ENCODE results near the gene CASP7. TPM values are rescaled to one million over a fixed set of nuclear protein-coding genes. Genes with fewer than 3 reads are reported as not detected.

Gene CASP7
- total RNA-seq, 1 donor from 2014 or later: 27.5 TPM

DNA sequence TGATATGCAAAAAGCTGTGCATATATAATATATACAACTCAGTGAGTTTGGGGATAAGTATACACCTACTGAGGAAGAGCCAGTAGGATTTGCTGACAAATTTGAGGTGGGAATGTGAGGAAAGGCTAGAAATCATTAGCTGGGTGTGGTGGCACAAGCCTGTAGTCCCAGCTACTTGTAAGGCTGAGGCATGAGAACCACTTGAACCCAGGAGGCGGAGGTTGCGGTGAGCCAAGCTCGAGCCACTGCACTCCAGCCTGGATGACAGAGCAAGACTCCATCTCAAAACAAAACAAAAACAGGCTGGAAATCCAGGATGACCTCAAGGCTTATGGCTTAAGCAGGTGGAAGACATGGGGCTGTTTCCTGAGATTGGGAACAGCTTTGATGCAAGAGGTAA is 61.1 kb downstream of the CASP7 start:
- DNase-seq (ENCODE audit: extremely low spot score, unreplicated experiment): no peak
- peaks cover 1% of the 10 kb centered on the region for H3K9me3 Mint-ChIP-seq
- H3K27ac Mint-ChIP-seq: no peak overlapping the region
- no peaks in the 10 kb centered on the region for H3K4me1 Mint-ChIP-seq (ENCODE audit: unreplicated experiment)
- no peaks in the 10 kb centered on the region for H3K36me3 Mint-ChIP-seq
- H3K4me3 Mint-ChIP-seq: no peak overlapping the region
- TF ChIP-seq, protein P1, sequence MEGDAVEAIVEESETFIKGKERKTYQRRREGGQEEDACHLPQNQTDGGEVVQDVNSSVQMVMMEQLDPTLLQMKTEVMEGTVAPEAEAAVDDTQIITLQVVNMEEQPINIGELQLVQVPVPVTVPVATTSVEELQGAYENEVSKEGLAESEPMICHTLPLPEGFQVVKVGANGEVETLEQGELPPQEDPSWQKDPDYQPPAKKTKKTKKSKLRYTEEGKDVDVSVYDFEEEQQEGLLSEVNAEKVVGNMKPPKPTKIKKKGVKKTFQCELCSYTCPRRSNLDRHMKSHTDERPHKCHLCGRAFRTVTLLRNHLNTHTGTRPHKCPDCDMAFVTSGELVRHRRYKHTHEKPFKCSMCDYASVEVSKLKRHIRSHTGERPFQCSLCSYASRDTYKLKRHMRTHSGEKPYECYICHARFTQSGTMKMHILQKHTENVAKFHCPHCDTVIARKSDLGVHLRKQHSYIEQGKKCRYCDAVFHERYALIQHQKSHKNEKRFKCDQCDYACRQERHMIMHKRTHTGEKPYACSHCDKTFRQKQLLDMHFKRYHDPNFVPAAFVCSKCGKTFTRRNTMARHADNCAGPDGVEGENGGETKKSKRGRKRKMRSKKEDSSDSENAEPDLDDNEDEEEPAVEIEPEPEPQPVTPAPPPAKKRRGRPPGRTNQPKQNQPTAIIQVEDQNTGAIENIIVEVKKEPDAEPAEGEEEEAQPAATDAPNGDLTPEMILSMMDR (conservative IDR thresholded peaks at IDR 0.05): no peak
- peaks cover 28% of the 10 kb centered on the region for H3K27me3 Mint-ChIP-seq

- DNase-seq (ENCODE audit: extremely low spot score, unreplicated experiment): no peak
- H3K36me3 Mint-ChIP-seq: no peaks in the 10 kb centered on the region
- TF ChIP-seq, protein P1 (conservative IDR thresholded peaks at IDR 0.05): no peak
- H3K27ac Mint-ChIP-seq: no peak overlapping the region
- H3K4me3 Mint-ChIP-seq: no peak overlapping the region
- H3K27me3 Mint-ChIP-seq: peaks cover 27% of the 10 kb centered on the region
- H3K9me3 Mint-ChIP-seq: peaks cover 9% of the 10 kb centered on the region
- no peaks in the 10 kb centered on the region for H3K4me1 Mint-ChIP-seq (ENCODE audit: unreplicated experiment)
Measured at GRCh38 chr10:113742466-113742865, 62.8 kb downstream of the CASP7 start.

DNA sequence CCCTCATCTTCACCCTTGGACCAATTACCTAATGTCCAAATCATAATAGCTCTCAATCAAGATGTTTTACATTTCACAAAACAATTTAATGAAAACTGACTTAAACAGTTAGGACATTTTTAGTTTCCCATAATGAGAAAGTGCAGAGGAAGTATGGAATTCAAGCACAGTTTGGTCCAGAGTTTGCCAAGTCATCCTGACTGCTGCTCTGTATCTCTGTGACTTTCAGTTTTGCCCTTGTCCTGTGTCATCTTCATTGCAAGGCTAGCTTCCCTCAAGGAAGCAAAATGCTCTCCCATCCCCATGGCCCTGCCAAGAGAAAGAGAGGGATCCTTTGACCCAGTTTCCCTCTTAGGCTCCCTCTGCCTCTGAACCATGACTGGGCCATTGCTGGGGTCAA is 63.9 kb downstream of the CASP7 start:
- peaks cover 29% of the 10 kb centered on the region for H3K27me3 Mint-ChIP-seq
- TF ChIP-seq, protein P1 (conservative IDR thresholded peaks at IDR 0.05): no peak
- H3K9me3 Mint-ChIP-seq: peaks cover 11% of the 10 kb centered on the region
- H3K4me3 Mint-ChIP-seq: no peak overlapping the region
- no peaks in the 10 kb centered on the region for H3K4me1 Mint-ChIP-seq (ENCODE audit: unreplicated experiment)
- no peak overlapping the region for H3K27ac Mint-ChIP-seq
- DNase-seq (ENCODE audit: extremely low spot score, unreplicated experiment): no peak
- H3K36me3 Mint-ChIP-seq: no peaks in the 10 kb centered on the region

DNA sequence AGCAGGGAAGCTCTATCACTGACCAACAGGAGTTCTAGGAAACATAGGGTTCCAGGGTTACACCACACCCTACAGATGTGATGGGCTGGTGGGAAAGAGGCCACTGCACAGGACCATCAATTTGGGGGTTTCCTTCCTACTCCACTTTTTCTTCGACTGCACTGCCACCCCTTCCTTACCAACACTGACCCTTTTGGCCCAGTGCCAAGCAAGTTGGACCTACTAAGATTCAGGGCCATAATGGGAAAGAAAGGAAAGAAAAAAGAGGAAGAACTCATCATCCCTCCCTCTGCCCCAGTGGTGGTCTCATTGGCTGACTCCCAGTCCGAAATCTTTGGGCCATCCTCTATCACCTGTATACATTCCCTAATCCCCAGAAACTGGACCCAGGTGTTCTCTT is 65.7 kb downstream of the CASP7 start:
- H3K36me3 Mint-ChIP-seq: no peaks in the 10 kb centered on the region
- H3K27ac Mint-ChIP-seq: no peak overlapping the region
- no peak overlapping the region for H3K4me3 Mint-ChIP-seq
- H3K9me3 Mint-ChIP-seq: peaks cover 11% of the 10 kb centered on the region
- H3K27me3 Mint-ChIP-seq: peaks cover 26% of the 10 kb centered on the region
- TF ChIP-seq, protein P1 (conservative IDR thresholded peaks at IDR 0.05): no peak
- no peak for DNase-seq (ENCODE audit: extremely low spot score, unreplicated experiment)
- H3K4me1 Mint-ChIP-seq (ENCODE audit: unreplicated experiment): no peaks in the 10 kb centered on the region

DNA sequence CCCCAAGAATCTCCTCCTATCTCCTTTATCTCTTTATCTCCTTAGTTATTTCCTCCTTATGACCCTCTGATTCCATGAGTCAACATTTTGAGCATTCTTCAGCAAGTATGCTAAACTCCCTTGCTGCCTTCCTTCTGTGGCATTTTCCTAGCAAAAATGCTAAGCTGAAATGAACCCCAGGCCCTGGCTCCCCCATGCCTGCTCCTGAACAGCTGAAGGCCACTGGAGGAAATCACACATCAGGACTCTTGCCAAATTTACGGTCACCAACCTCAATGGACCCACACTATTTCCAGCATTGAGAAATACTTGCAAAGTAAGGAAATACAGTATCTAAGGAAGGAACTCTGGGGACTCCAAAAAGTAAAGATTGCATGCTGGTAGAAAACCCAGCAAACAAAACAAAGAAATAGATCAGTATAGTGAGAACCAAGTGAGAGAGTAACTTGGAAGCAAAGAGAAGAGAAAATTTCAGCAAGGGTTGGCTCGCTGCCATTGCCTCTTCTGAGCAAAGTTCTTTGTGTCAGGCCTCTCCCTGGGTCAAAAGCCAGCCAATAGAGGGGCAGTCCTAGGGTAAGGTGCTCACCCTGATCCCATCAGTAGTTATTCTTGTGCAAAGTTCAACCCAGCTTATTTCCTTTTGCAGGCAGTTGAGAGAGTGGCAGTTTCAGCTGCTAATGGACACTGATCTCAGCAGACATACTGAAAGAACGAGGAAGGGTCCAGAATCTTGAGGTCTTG is 66.7 kb downstream of the CASP7 start:
- TF ChIP-seq, protein P1 (conservative IDR thresholded peaks at IDR 0.05): no peak
- Mint-ChIP-seq H3K4me3 (no peak overlapping the region), H3K27me3 (peaks cover 22% of the 10 kb centered on the region), H3K9me3 (peaks cover 11% of the 10 kb centered on the region), H3K36me3 (no peaks in the 10 kb centered on the region), H3K4me1 (ENCODE audit: unreplicated experiment) (no peaks in the 10 kb centered on the region), H3K27ac (peak overlapping the region; percentile 19)
- no peak for DNase-seq (ENCODE audit: extremely low spot score, unreplicated experiment)

Measured in type B pancreatic cell (in vitro differentiated cells).